ENCODE measurements around the gene KRT3.

The KRT3 gene

GRCh38 chr12:52799505-52800211, 3.7 kb upstream of the KRT3 start:
- peaks cover 2% of the 10 kb centered on the region for H3K27me3 ChIP-seq (replicated peaks)
- TF ChIP-seq, protein P1, sequence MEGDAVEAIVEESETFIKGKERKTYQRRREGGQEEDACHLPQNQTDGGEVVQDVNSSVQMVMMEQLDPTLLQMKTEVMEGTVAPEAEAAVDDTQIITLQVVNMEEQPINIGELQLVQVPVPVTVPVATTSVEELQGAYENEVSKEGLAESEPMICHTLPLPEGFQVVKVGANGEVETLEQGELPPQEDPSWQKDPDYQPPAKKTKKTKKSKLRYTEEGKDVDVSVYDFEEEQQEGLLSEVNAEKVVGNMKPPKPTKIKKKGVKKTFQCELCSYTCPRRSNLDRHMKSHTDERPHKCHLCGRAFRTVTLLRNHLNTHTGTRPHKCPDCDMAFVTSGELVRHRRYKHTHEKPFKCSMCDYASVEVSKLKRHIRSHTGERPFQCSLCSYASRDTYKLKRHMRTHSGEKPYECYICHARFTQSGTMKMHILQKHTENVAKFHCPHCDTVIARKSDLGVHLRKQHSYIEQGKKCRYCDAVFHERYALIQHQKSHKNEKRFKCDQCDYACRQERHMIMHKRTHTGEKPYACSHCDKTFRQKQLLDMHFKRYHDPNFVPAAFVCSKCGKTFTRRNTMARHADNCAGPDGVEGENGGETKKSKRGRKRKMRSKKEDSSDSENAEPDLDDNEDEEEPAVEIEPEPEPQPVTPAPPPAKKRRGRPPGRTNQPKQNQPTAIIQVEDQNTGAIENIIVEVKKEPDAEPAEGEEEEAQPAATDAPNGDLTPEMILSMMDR (IDR thresholded peaks at IDR 0.05; ENCODE audit: low read depth, low read length, missing control alignments): no peak
- H3K27ac ChIP-seq: no peak overlapping the region
- H3K36me3 ChIP-seq (replicated peaks): no peaks in the 10 kb centered on the region
- H3K4me3 ChIP-seq (ENCODE audit: low read depth, low read length): no peak overlapping the region
- in situ Hi-C loops (cut with HindIII; ENCODE audit: low pct_ligation_motif_present, low sequenced_read_pairs): no loop called here
- DNase-seq: no peak

DNA sequence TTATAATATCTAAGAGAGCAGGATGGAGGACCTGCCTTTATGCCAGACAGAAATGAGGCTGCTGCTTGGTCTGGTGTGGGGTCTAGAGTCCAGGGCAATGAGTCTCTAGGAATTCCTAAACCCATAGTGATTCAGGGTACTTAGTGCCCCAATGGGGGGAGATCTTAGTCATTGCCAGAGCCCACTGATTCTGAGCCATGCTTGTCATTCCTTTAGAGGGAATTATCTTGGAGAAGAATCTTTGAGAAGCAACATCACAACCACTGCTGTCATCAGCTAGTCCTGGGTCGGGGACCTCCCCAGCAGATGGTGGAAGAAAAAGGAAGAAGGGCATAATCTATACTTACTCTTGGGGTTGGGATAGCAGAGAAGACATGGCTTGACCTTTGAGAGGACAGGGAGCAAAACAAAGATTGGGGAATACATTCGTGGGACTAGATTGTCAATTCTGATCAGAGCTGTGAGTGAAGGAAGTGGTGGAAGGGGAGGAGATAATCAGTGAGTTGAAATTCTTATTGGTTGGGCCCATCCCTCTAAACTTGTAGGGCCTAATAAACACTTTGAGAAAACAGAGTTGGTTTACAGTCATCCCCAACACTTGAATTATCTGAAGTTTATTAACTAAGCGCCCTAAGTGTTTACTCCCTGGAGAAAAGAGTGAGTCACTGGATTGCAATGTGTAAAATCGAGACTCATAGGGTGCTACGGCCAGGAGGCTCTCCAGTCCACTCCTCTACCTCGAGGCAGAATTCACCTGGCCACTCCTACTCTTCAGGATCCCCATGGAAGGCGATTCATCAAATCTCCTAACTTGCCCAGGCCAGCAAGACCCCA, 3.0 kb upstream of the KRT3 start:
- TF ChIP-seq, protein P1 (IDR thresholded peaks at IDR 0.05; ENCODE audit: low read depth, low read length, missing control alignments): no peak
- H3K27ac ChIP-seq: no peak overlapping the region
- no peak for DNase-seq
- H3K4me3 ChIP-seq (ENCODE audit: low read depth, low read length): no peak overlapping the region
- in situ Hi-C loops (cut with HindIII; ENCODE audit: low pct_ligation_motif_present, low sequenced_read_pairs): no loop called here
- H3K27me3 ChIP-seq (replicated peaks): peaks cover 2% of the 10 kb centered on the region
- H3K36me3 ChIP-seq (replicated peaks): no peaks in the 10 kb centered on the region

DNA sequence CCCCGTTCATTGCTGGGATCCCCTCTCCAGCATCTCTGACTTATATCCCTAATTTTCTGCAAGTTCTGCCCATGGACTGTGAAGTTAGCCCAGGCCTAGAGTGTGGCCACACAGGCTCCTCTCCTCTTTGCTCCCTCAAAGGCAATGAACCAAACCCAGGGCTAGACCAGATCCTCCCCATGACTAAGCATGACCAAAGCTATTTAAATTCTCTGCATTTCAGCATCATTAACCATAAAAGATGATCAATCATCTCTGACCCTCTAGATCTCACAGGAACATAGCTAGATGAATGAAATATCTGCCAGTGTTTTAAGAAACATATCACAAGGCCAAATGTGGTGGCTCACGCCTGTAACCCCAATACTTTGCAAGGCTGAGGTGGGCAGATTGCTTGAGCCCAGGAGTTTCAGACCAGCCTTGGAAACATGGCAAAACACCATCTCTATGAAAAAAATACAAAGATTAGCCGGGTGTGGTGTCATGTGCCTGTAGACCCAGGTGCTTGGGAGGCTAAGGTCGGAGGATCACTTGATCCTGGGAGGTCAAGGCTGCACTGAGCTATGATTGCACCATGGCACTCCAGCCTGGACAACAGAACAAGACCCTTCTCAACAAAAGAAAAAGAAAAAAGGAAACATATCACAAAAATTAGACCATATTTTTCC, 2.2 kb upstream of the KRT3 start:
- H3K27me3 ChIP-seq (replicated peaks): peaks cover 2% of the 10 kb centered on the region
- no peak overlapping the region for H3K27ac ChIP-seq
- no peak overlapping the region for H3K4me3 ChIP-seq (ENCODE audit: low read depth, low read length)
- H3K36me3 ChIP-seq (replicated peaks): no peaks in the 10 kb centered on the region
- in situ Hi-C loops (cut with HindIII; ENCODE audit: low pct_ligation_motif_present, low sequenced_read_pairs): no loop called here
- TF ChIP-seq, protein P1 (IDR thresholded peaks at IDR 0.05; ENCODE audit: low read depth, low read length, missing control alignments): no peak
- DNase-seq: no peak

DNA sequence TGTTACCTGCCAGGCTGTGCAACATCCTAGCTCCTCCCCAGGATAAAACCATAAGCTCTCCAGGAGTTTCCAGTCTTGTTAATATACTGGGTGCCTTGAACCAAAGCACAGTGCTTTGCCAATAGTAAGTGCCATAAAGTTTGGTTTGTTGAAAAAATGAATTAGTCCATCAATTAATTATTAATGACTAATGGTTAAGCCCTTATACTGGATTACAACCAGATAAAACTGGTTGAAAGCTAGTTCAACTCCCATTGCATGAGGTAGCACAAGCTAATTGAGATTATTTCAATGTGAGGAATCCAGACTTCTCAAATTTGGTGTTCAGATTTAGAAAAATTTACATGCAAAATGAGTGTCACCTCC, 1.6 kb upstream of the KRT3 start:
- DNase-seq: no peak
- no peak overlapping the region for H3K27ac ChIP-seq
- in situ Hi-C loops (cut with HindIII; ENCODE audit: low pct_ligation_motif_present, low sequenced_read_pairs): no loop called here

GRCh38 chr12:52796839-52797528, 1.1 kb upstream of the KRT3 start:
- TF ChIP-seq, protein P1 (IDR thresholded peaks at IDR 0.05; ENCODE audit: low read depth, low read length, missing control alignments): no peak
- Histone ChIP-seq H3K27me3 (replicated peaks) (peaks cover under 1% of the 10 kb centered on the region), H3K4me3 (ENCODE audit: low read depth, low read length) (no peak overlapping the region), H3K36me3 (replicated peaks) (no peaks in the 10 kb centered on the region), H3K27ac (no peak overlapping the region)
- in situ Hi-C loops (cut with HindIII; ENCODE audit: low pct_ligation_motif_present, low sequenced_read_pairs): no loop called here
- no peak for DNase-seq

More for the DNA sequence above, 1.6 kb upstream of the KRT3 start:
- H3K4me3 ChIP-seq (ENCODE audit: low read depth, low read length): no peak overlapping the region
- H3K27me3 ChIP-seq (replicated peaks): peaks cover 2% of the 10 kb centered on the region
- TF ChIP-seq, protein P1 (IDR thresholded peaks at IDR 0.05; ENCODE audit: low read depth, low read length, missing control alignments): no peak
- H3K36me3 ChIP-seq (replicated peaks): no peaks in the 10 kb centered on the region

Measured in brain microvascular endothelial cell (primary cell).